Mucosa of descending colon (tissue), 3 donors: ENCODE results near the gene CADPS2. TPM values are rescaled to one million over a fixed set of nuclear protein-coding genes. Genes with fewer than 3 reads are reported as not detected.
"Not testable (repeated sequence)": the region's sequence is repeated elsewhere in the genome, so short reads cannot be mapped to it uniquely, and the experiment has no call there.

Source experiments
- ATAC-seq: fragments of 200-7000 bp; cut with Tn5 transposase; one replicate; pipeline ENCODE4 v1.9.1; 2020; ENCODE audit warnings: mild to moderate bottlenecking, moderate library complexity
- DNase-seq, 3 donors: peaks; one replicate each; pipeline ENCODE4 v3.0.0-alpha.2; 2020
- H3K36me3 ChIP-seq: fragments of 200-600 bp; one replicate; pipeline ENCODE4 v1.8.0; 2021; ENCODE audit warnings: low read depth, mild to moderate bottlenecking
- H3K4me1 ChIP-seq: fragments of 200-600 bp; one replicate; pipeline ENCODE4 v1.8.0; 2021; ENCODE audit warnings: low read depth, mild to moderate bottlenecking
- H3K4me3 ChIP-seq: fragments of 200-600 bp; one replicate; pipeline ENCODE4 v1.8.0; 2021; ENCODE audit warnings: mild to moderate bottlenecking
- H3K9me3 ChIP-seq: fragments of 200-600 bp; one replicate; pipeline ENCODE4 v1.8.0; 2021; ENCODE audit warnings: mild to moderate bottlenecking
- CTCF ChIP-seq: fragments of 200-600 bp; IDR thresholded peaks from one replicate; pipeline ENCODE4 v1.8.0; 2022; ENCODE audit warnings: antibody characterized with exemption, mild to moderate bottlenecking
- intact Hi-C, 2 donors: fragments of 100-400 bp; cut with DNase I in 1 of 2; cut with micrococcal nuclease in 1 of 2; formaldehyde crosslinking; loops; one replicate each; pipeline versions ENCODE4 v1.11.0 to v1.11.1; 2022; cut with DNase I, micrococcal nuclease
- total RNA-seq, 3 donors: library from RNA; stranded (reverse); fragmentation: NEBNext Ultra II Directional in 2 of 3; extraction: Animal tissue kit (Norgen Biotek cat#: 25700) in 2 of 3; gene quantifications; one replicate each; pipeline versions ENCODE4 v1.2.1 to v1.2.4, GENCODE V29; 2021 to 2023
- donor health status: DM: no; HTN: no; CAD: no; lungs with moderate emphysema.
- donor health status: DM: no; HTN: no; CAD: no.
- donor health status: DM: no; HTN: yes; CAD: no.

The CADPS2 gene
- total RNA-seq, 3 donors from 2014 or later = 11.3 to 12.7 (median 11.7) TPM

GRCh38 chr7:122682815-122683550, 203.3 kb downstream of the CADPS2 start:
- H3K36me3 ChIP-seq = no peaks in the 10 kb centered on the region
- no peak for TF ChIP-seq CTCF
- DNase-seq (no peak), ATAC-seq (no peak)
- H3K4me3 ChIP-seq = no peak overlapping the region
- intact Hi-C loops = no loop called here
- no peaks in the 10 kb centered on the region for H3K4me1 ChIP-seq
- H3K9me3 ChIP-seq = no peaks in the 10 kb centered on the region

GRCh38 chr7:122681186-122681585, 205.1 kb downstream of the CADPS2 start:
- intact Hi-C loops, H3K4me3 ChIP-seq, H3K4me1 ChIP-seq, DNase-seq, ATAC-seq, H3K9me3 ChIP-seq, H3K36me3 ChIP-seq: not testable (repeated sequence)

GRCh38 chr7:122679813-122680212, 206.4 kb downstream of the CADPS2 start:
- Histone ChIP-seq H3K36me3 (no peaks in the 10 kb centered on the region), H3K9me3 (no peaks in the 10 kb centered on the region), H3K4me3 (no peak overlapping the region), H3K4me1 (no peaks in the 10 kb centered on the region)
- intact Hi-C loops = no loop called here
- peak; percentile 76 for ATAC-seq
- TF ChIP-seq CTCF = no peak
- no peak for DNase-seq

GRCh38 chr7:122679269-122679709, 207.0 kb downstream of the CADPS2 start:
- peak in 2 of 3 donors; percentile 40 to 42 for DNase-seq
- intact Hi-C loops = not testable (repeated sequence)

GRCh38 chr7:122677149-122677548, 209.1 kb downstream of the CADPS2 start:
- intact Hi-C loops = no loop called here
- DNase-seq (no peak), ATAC-seq (no peak)
- H3K4me1 ChIP-seq = no peaks in the 10 kb centered on the region
- no peaks in the 10 kb centered on the region for H3K36me3 ChIP-seq
- no peaks in the 10 kb centered on the region for H3K9me3 ChIP-seq
- H3K4me3 ChIP-seq = no peak overlapping the region
- no peak for TF ChIP-seq CTCF

More at GRCh38 chr7:122679269-122679709, 207.0 kb downstream of the CADPS2 start:
- H3K4me3 ChIP-seq, H3K36me3 ChIP-seq, H3K9me3 ChIP-seq, H3K4me1 ChIP-seq: not testable (repeated sequence)
- ATAC-seq = peak; percentile 45

GRCh38 chr7:122676466-122676865, 209.8 kb downstream of the CADPS2 start:
- TF ChIP-seq CTCF = no peak
- no peak for DNase-seq
- Histone ChIP-seq H3K36me3 (no peaks in the 10 kb centered on the region), H3K4me1 (no peaks in the 10 kb centered on the region), H3K9me3 (no peaks in the 10 kb centered on the region), H3K4me3 (no peak overlapping the region)
- ATAC-seq = no peak
- intact Hi-C loops = no loop called here

- TF ChIP-seq CTCF = no peak
- Histone ChIP-seq H3K4me1 (no peaks in the 10 kb centered on the region), H3K9me3 (no peaks in the 10 kb centered on the region), H3K4me3 (no peak overlapping the region), H3K36me3 (no peaks in the 10 kb centered on the region)
- DNase-seq = no peak
- no peak for ATAC-seq
- intact Hi-C loops = no loop called here
Observed at GRCh38 chr7:122675621-122676020, 210.6 kb downstream of the CADPS2 start.
